OCI-M2 (cell line): Measurements from ENCODE around the gene CTAGE8.
"Not testable (repeated sequence)": the region's sequence is repeated elsewhere in the genome, so short reads cannot be mapped to it uniquely, and the experiment has no call there.

Experiments
- DNase-seq: peaks from one replicate; lab custom pipeline; 2025; ENCODE audit not compliant: unreplicated experiment; lab: John Stamatoyannopoulos, UW

The CTAGE8 gene

GRCh38 chr7:144269188-144269587, at the start of gene CTAGE8:
CTAGE8 (minus strand) TSS chr7:144269288; CDS start chr7:144269250, 38 bp downstream.
- DNase-seq = not testable (repeated sequence)

GRCh38 chr7:144317537-144317936, 48.4 kb upstream of the CTAGE8 start:
- not testable (repeated sequence) for DNase-seq

GRCh38 chr7:144311872-144312469, 42.9 kb upstream of the CTAGE8 start, which contains the start of gene OR2A1:
OR2A1 (plus strand) TSS chr7:144312419; CDS start chr7:144318125, 5,706 bp downstream.
- DNase-seq = not testable (repeated sequence)

GRCh38 chr7:144311218-144311617, 42.1 kb upstream of the CTAGE8 start:
- not testable (repeated sequence) for DNase-seq

GRCh38 chr7:144309702-144310101, 40.6 kb upstream of the CTAGE8 start:
- not testable (repeated sequence) for DNase-seq

GRCh38 chr7:144305156-144305555, 36.1 kb upstream of the CTAGE8 start:
- DNase-seq = not testable (repeated sequence)

GRCh38 chr7:144303607-144304006, 34.5 kb upstream of the CTAGE8 start:
- not testable (repeated sequence) for DNase-seq

- DNase-seq = not testable (repeated sequence)
Observed at GRCh38 chr7:144302578-144303303, 33.7 kb upstream of the CTAGE8 start.

- DNase-seq = not testable (repeated sequence)
Observed at GRCh38 chr7:144293794-144294499, 24.9 kb upstream of the CTAGE8 start.

- DNase-seq = not testable (repeated sequence)
Observed at GRCh38 chr7:144292384-144293161, 23.5 kb upstream of the CTAGE8 start.

- DNase-seq = not testable (repeated sequence)
Observed at GRCh38 chr7:144291607-144292006, 22.5 kb upstream of the CTAGE8 start.

GRCh38 chr7:144287171-144287784, 18.2 kb upstream of the CTAGE8 start:
- DNase-seq = not testable (repeated sequence)

GRCh38 chr7:144283716-144284115, 14.6 kb upstream of the CTAGE8 start:
- DNase-seq = not testable (repeated sequence)

GRCh38 chr7:144282490-144282889, 13.4 kb upstream of the CTAGE8 start:
- not testable (repeated sequence) for DNase-seq

GRCh38 chr7:144281981-144282380, 12.9 kb upstream of the CTAGE8 start:
- DNase-seq = not testable (repeated sequence)

GRCh38 chr7:144280010-144280409, 10.9 kb upstream of the CTAGE8 start:
- DNase-seq = not testable (repeated sequence)

GRCh38 chr7:144275281-144275680, 6.2 kb upstream of the CTAGE8 start:
- not testable (repeated sequence) for DNase-seq

GRCh38 chr7:144264692-144265091, 4.4 kb downstream of the CTAGE8 start, which contains the start of gene OR2A7:
OR2A7 (minus strand) TSS chr7:144264792; CDS start chr7:144259628, 5,164 bp downstream.
- not testable (repeated sequence) for DNase-seq

- not testable (repeated sequence) for DNase-seq
Observed at GRCh38 chr7:144262128-144262527, 7.0 kb downstream of the CTAGE8 start.

- DNase-seq = not testable (repeated sequence)
Observed at GRCh38 chr7:144259067-144259466, 10.0 kb downstream of the CTAGE8 start.
